MM.1S (cell line): Measurements from ENCODE around the gene PLCH1.

ENCODE experiments used
- DNase-seq: peaks from one replicate; pipeline ENCODE4 v3.0.0-alpha.2; 2015
- H2AFZ ChIP-seq: fragments of 300-600 bp; sonication (generic); 2 replicates; pipeline ENCODE4 v1.6.0; 2016; ENCODE audit warnings: antibody characterized with exemption, low read length
- H3F3A ChIP-seq: fragments of 300-600 bp; sonication (generic); 2 replicates; pipeline ENCODE4 v1.6.1; 2016; ENCODE audit warnings: mild to moderate bottlenecking, antibody characterized with exemption, low read length, moderate library complexity, mixed read lengths; ENCODE audit not compliant: insufficient read depth
- H3K27ac ChIP-seq: fragments of 300-600 bp; sonication (generic); 2 replicates; pipeline ENCODE4 v1.5.1; 2016; ENCODE audit warnings: mild to moderate bottlenecking, low read length
- H3K27me3 ChIP-seq: fragments of 300-600 bp; sonication (generic); replicated peaks from 2 replicates; pipeline ENCODE4 v1.6.0; 2016; ENCODE audit warnings: low read length; ENCODE audit not compliant: insufficient read depth
- H3K36me3 ChIP-seq: fragments of 300-600 bp; sonication (generic); replicated peaks from 2 replicates; pipeline ENCODE4 v1.6.1; 2016; ENCODE audit warnings: mild to moderate bottlenecking, low read length, mixed read lengths; ENCODE audit not compliant: insufficient read depth
- H3K4me1 ChIP-seq: fragments of 300-600 bp; sonication (generic); 2 replicates; pipeline ENCODE4 v1.6.1; 2016; ENCODE audit warnings: low read length, mixed read lengths
- H3K4me2 ChIP-seq: fragments of 300-600 bp; sonication (generic); 2 replicates; pipeline ENCODE4 v1.6.0; 2016; ENCODE audit warnings: low read depth, low read length
- H3K4me3 ChIP-seq: fragments of 300-600 bp; sonication (generic); 2 replicates; pipeline ENCODE4 v1.5.1; 2016; ENCODE audit warnings: low read length, mixed read lengths
- H3K79me2 ChIP-seq: fragments of 300-600 bp; sonication (generic); 2 replicates; pipeline ENCODE4 v1.6.1; 2016; ENCODE audit warnings: mixed run types, low read length, mixed read lengths
- H3K9ac ChIP-seq: fragments of 300-600 bp; sonication (generic); 2 replicates; pipeline ENCODE4 v1.6.1; 2016; ENCODE audit warnings: low read length, mixed read lengths
- H3K9me2 ChIP-seq: fragments of 300-600 bp; sonication (generic); replicated peaks from 2 replicates; pipeline ENCODE4 v1.6.1; 2016; ENCODE audit warnings: mild to moderate bottlenecking, low read length, mixed read lengths; ENCODE audit not compliant: insufficient read depth
- H3K9me3 ChIP-seq: fragments of 300-600 bp; sonication (generic); replicated peaks from 2 replicates; pipeline ENCODE4 v1.6.1; 2016; ENCODE audit warnings: mild to moderate bottlenecking, low read length, mixed read lengths; ENCODE audit not compliant: insufficient read depth
- H4K20me1 ChIP-seq: fragments of 300-600 bp; sonication (generic); 2 replicates; pipeline ENCODE4 v1.6.1; 2016; ENCODE audit warnings: mild to moderate bottlenecking, low read length, moderate library complexity, mixed read lengths; ENCODE audit not compliant: insufficient read depth
- EZH2 ChIP-seq: fragments of 300-600 bp; sonication (generic); optimal IDR thresholded peaks from 2 replicates; pipeline ENCODE3; 2017; ENCODE audit warnings: low read depth, mild to moderate bottlenecking, antibody characterized with exemption, low read length, mixed read lengths
- EZH2phosphoT487 ChIP-seq: fragments of 300-600 bp; sonication (generic); IDR thresholded peaks from 2 replicates; pipeline ENCODE4 v1.6.1; 2018; ENCODE audit warnings: antibody characterized with exemption, low read length
- TF ChIP-seq, protein P1 (sequence below): fragments of 300-600 bp; sonication (generic); IDR thresholded peaks from 2 replicates; pipeline ENCODE4 v1.5.1; 2016; ENCODE audit warnings: antibody characterized with exemption, low read length, mixed read lengths

Gene PLCH1

DNA sequence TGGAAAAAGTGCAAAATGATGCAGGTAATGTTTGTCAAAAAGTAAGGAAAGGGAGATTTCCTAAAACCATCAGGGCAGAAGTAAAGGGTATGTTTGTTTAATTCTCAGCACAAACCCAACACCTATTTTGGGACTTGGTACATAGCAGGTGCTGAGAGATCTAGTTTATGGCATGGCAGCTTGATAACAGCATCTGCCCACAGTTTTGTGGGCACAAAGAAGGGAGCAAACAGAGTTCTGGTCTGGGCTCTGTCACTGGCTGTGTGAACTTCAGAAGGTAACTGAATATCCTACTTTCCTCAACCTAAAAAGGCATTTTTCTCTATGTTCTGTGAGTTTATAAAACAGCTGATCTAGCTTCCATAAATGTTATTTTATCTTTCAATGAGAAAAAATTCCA lies 141.6 kb downstream of the PLCH1 start:
- no peaks in the 10 kb centered on the region for H3K9me2 ChIP-seq
- H3K9ac ChIP-seq, result no peak overlapping the region
- no peak overlapping the region for H3K4me2 ChIP-seq
- no peaks in the 10 kb centered on the region for H4K20me1 ChIP-seq
- no peak overlapping the region for H3K27ac ChIP-seq
- no peaks in the 10 kb centered on the region for H3K9me3 ChIP-seq
- no peaks in the 10 kb centered on the region for H3K79me2 ChIP-seq
- H3K27me3 ChIP-seq, result no peaks in the 10 kb centered on the region
- H3K4me1 ChIP-seq, result no peaks in the 10 kb centered on the region
- no peak for TF ChIP-seq EZH2
- TF ChIP-seq, protein P1, sequence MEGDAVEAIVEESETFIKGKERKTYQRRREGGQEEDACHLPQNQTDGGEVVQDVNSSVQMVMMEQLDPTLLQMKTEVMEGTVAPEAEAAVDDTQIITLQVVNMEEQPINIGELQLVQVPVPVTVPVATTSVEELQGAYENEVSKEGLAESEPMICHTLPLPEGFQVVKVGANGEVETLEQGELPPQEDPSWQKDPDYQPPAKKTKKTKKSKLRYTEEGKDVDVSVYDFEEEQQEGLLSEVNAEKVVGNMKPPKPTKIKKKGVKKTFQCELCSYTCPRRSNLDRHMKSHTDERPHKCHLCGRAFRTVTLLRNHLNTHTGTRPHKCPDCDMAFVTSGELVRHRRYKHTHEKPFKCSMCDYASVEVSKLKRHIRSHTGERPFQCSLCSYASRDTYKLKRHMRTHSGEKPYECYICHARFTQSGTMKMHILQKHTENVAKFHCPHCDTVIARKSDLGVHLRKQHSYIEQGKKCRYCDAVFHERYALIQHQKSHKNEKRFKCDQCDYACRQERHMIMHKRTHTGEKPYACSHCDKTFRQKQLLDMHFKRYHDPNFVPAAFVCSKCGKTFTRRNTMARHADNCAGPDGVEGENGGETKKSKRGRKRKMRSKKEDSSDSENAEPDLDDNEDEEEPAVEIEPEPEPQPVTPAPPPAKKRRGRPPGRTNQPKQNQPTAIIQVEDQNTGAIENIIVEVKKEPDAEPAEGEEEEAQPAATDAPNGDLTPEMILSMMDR, result no peak
- no peak for TF ChIP-seq EZH2phosphoT487
- H3K36me3 ChIP-seq, result no peaks in the 10 kb centered on the region
- no peak overlapping the region for H2AFZ ChIP-seq
- H3K4me3 ChIP-seq, result no peak overlapping the region
- no peak for DNase-seq
- no peaks in the 10 kb centered on the region for H3F3A ChIP-seq

DNA sequence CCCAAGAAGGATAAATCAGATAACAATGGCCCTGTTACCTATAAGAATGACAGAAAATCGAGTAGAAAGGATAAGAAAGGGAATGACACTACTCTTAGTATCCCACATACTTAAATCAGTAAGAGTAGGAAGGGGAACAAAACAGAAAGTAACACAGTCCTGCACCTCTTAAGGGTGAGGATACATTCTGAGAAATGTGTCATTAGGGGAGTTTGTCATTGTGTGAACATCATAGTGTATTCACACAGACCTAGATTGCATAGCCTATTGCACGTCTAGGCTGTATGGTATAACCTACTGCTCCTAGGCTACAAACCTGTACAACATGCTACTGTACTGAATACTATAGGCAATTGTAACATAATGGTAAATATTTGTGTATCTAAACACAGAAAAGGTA lies 142.6 kb downstream of the PLCH1 start:
- Histone ChIP-seq H3K4me2 (no peak overlapping the region), H2AFZ (no peak overlapping the region), H3K9ac (no peak overlapping the region), H3F3A (no peaks in the 10 kb centered on the region), H3K9me3 (no peaks in the 10 kb centered on the region), H3K27ac (no peak overlapping the region), H3K36me3 (no peaks in the 10 kb centered on the region), H3K79me2 (no peaks in the 10 kb centered on the region), H3K9me2 (no peaks in the 10 kb centered on the region), H3K4me1 (no peaks in the 10 kb centered on the region), H4K20me1 (no peaks in the 10 kb centered on the region), H3K27me3 (no peaks in the 10 kb centered on the region), H3K4me3 (no peak overlapping the region)
- TF ChIP-seq EZH2phosphoT487, result no peak
- TF ChIP-seq EZH2, result no peak
- TF ChIP-seq, protein P1, result no peak
- DNase-seq, result no peak

DNA sequence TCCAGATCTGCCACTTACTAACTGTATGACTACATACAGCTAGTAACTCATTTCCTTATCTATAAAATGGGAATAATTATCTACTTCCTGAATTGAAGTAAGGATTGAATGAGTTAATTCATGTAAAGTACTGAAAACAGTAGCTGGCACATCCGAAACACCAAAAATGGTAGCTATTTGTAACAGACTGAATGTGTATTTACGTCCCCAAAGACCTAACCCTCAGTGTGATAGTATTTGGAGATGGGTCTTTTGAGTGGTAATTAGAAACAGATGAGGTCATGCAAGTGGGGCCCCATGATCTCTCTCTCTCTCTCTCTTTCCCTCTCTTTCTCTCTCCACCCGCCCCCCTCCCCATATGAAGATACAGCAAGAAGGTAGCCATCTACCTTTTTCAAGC lies 146.2 kb downstream of the PLCH1 start:
- DNase-seq, result no peak
- no peak for TF ChIP-seq EZH2
- no peak for TF ChIP-seq EZH2phosphoT487
- TF ChIP-seq, protein P1, result no peak
- Histone ChIP-seq H3K36me3 (no peaks in the 10 kb centered on the region), H3K9me2 (no peaks in the 10 kb centered on the region), H3K79me2 (no peaks in the 10 kb centered on the region), H3F3A (no peaks in the 10 kb centered on the region), H3K4me1 (no peaks in the 10 kb centered on the region), H3K4me2 (no peak overlapping the region), H3K27ac (no peak overlapping the region), H3K27me3 (no peaks in the 10 kb centered on the region), H3K9me3 (no peaks in the 10 kb centered on the region), H4K20me1 (no peaks in the 10 kb centered on the region), H3K9ac (no peak overlapping the region), H2AFZ (no peak overlapping the region), H3K4me3 (no peak overlapping the region)
